CD4-positive, alpha-beta T cell treated with Interleukin-2 at 100 ng/mL for 4 hours (primary cell): ENCODE data around the gene CPSF4.
A peak's percentile ranks its signal among the peaks of the same experiment; 100 is the strongest.

Experiments
- DNase-seq: peaks from one replicate; pipeline ENCODE4 v3.0.0-alpha.2; 2020; ENCODE audit warnings: low spot score

The CPSF4 gene

DNA sequence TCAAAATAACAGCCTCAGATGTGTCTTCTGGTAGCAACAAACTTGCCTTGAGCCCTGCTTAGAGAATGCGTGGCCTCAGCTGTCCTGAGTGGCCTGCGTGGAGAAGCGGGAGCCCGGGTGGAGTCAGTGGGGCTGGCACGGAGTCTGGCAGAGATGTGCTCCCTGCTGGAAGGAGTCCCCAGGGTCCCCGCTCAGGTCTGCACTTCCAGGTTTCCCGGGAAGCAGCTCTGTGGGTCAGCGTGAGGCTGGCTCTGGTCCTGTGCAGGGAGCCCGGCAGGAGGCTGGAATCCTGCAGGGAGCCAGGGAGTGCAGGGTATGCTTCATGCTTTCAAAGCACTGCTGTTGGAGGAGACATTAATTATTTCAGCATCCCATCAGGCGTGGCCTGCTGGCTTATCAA is 10.1 kb downstream of the CPSF4 start:
- no peak for DNase-seq

DNA sequence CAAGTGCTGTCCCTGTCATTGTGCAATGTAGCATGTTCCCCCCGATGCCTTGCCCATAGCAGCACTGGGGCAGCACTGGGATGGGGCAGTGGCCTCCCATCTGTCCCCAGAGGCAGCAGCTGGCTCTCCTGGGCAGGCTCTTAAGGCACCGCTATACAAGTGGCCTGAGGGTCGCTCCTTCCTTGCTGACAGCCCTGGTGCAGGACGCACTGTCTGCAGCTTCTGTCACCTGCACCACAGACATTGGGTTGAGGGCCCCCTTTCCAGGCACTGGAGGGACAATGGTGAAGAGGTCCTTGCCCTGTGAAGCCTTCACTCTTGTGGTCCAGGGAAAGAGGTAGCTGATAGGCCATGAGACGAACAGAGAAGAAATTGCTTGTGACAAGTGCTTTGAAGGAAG is 10.6 kb downstream of the CPSF4 start:
- no peak for DNase-seq

DNA sequence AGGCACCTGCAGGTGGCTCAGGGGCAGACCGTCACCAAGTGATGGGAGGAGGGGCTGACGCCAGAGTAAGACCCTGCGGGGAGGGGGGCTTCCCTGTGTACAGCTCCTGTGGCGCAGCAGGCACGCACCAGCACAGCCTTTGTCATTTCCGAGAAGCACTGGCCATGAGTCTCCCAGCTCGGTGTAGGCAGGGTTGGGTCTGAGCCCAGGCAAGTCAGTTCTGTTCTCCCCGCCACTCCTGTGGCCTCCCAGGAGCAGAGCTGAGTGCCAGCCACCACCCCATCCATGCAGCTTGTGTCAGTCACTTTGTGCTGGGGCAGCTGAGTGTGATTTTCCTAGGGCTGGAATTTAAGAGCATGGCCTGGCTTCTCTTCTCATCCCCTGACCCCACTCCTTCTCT is 13.2 kb downstream of the CPSF4 start:
- DNase-seq, result no peak

- DNase-seq, result no peak
Measured at GRCh38 chr7:99452541-99452940, 13.8 kb downstream of the CPSF4 start.

GRCh38 chr7:99453105-99453504 is 14.4 kb downstream of the CPSF4 start:
- no peak for DNase-seq

DNA sequence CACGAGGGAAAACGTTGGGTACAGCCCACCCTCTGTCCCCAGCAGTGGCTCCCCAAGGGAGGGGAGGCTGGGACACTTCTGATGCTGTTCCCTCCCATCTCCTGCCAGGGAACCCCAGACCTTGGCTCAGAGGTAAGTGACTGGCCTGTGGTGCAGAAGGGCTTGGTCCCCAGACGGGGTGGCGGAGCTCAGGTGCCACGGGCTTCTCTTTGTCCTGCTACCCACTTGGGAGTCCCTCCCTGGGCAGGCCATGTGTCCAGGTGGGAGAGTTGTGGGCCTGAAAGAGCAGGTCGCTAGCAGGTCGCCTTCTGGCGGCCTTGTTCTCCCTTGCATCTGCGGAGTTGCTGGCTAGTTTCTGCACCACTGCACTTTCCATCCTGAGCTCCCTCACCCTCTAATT is 17.1 kb downstream of the CPSF4 start:
- no peak for DNase-seq

- DNase-seq, result no peak
Measured at GRCh38 chr7:99456288-99456687, 17.5 kb downstream of the CPSF4 start.

GRCh38 chr7:99457050-99457649 is 18.4 kb downstream of the CPSF4 start:
- DNase-seq, result no peak

GRCh38 chr7:99457650-99458493 is 19.1 kb downstream of the CPSF4 start:
- no peak for DNase-seq

DNA sequence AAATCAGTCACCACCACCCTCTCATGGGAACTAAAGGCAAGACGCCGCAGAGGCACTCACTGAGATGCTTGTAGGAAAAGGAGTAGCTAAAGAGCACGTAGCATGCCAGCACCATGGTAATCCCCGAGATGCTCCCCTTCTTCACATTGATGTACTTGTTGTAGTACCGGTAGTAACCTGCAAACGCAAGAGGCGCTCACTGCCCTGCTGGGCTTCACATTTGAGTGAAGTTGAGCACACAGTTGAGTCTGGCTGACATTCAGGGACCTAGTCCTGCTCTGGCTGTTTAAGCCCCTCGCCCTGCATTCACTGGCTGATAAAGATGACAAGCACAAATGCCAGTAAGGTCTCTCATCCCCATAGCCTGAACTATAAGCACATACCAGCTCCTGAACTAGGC is 20.3 kb downstream of the CPSF4 start:
- DNase-seq, result peak; percentile 18

- no peak for DNase-seq
Measured at GRCh38 chr7:99460651-99461050, 21.9 kb downstream of the CPSF4 start.

DNA sequence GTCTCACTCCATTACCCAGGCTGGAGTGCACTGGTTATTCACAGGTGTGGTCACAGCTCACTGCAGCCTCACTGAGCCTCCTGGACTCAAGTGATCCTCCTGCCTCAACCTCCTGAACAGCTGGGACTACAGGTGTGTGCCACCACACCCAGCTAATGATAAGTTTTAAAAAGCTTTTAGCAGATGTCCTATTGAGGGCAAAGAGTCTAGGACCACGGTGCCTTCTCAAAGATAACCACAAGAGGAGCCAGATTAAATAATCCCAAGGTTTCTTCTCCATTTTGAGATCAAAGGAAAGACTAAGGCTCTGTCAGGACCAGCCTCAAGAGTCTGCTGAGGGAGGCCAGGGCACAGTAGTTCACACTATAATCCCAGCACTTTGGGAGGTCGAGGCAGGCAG is 22.5 kb downstream of the CPSF4 start:
- DNase-seq, result no peak

DNA sequence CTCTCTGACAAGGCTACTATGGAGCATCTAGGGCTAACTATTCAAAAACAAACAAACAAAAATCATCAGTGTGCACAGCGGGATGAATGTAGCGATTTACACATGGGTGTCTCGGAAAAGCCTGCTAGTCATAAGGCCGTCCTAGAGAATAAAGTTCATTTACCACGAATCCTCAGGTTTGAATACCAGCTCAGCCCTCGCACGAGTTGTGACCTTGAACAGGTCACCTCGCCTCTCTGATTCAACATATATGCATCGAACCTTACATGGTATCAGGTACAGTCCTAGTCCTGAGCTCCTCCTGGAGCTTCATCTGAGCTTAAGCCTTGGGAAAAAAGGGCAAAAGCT is 26.7 kb downstream of the CPSF4 start:
- DNase-seq, result no peak

DNA sequence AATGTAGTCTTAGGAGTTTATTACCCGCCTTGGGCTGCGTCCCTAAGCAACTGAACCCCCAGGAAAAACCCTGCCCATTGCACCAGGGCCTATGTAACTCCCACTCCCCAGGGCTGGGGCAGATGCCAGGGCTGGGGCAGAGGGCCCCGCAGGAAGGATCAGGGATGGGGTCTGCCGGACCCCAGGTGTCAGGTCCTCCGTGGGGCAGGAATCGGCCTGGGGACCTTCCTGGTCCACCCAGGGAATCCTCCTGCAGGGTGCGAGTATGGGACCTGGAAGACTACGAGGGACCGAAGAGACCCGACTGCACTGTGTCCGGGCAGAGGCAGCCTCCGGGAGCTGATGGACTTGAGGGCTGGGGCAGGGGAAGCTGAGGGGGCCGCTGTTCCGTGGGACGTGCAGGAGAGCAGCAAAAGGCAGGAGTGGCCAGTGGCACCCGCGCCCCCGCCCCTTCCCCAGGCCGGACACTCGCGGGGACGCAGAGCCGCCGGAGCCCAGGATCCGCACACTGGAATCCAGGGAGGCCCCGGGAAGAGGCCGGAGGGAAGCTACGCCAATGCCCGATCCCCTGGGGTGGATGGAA is 29.7 kb downstream of the CPSF4 start:
- DNase-seq, result no peak

- DNase-seq, result no peak
Measured at GRCh38 chr7:99469381-99470065, 30.8 kb downstream of the CPSF4 start.

DNA sequence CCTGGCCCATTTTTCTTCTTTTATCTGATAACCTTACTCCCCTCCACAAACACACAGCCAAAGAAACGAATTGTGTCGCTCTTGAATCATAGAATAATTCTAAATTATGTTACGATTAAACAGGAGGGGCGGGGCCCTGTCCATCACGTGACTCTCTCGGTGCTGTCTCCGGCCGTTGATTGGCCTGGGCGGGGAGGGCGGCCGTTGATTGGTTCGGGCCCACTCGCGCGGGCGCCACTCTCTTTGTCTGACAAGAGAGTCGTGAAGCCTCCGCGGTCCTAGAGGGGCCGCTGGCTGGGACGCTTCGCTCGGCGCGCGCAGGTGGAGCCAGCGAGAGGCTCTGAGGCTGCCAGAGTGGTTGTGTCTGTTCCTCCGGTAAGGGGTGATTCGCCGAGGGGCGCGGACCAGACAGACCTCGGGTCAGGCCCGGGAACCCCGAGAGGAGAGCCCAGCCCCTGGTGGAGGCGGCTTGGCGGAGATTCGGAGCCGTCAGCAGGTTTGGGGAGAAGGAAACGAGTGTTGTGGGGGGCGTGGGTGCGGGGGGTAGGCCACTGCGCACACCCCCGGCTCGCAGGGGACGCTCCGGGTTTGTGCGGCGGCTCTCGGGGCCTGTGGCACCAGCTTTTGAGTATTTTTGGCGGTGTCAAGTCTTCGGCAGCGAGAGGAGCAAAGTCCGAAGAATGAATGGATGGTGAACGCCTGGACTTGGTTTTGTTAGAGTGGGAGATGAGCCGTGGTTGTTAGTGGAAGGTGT is 34.0 kb downstream of the CPSF4 start, which contains the start of gene ZNF789:
Gene ZNF789 (plus strand): TSS at position 330 of the 754 bp plus-strand sequence. CDS start 3,567 bp downstream, outside the sequence.
- DNase-seq, result peak; percentile 98

GRCh38 chr7:99473315-99473596 is 34.5 kb downstream of the CPSF4 start:
- peak; percentile 26 for DNase-seq

DNA sequence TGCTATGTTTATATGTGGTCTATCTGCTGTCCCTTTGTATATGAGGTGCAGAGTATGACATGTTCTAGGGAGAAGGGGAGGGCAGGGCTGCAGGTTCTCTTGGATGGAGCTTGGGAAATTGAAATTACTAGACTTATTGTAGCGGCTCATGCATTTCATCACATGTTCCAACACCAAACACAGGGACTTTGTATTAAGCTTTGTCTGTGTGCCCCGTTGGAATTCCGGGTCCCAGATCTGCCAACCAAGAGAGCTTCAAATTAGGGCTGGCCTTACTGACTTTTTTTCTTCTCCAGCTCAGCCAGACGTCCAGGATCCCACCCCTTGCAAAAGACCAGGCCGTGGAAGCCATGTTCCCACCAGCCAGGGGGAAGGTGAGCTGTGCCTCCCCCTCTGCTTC is 37.4 kb downstream of the CPSF4 start:
- no peak for DNase-seq

GRCh38 chr7:99478464-99479440 is 40.0 kb downstream of the CPSF4 start:
- DNase-seq, result no peak

DNA sequence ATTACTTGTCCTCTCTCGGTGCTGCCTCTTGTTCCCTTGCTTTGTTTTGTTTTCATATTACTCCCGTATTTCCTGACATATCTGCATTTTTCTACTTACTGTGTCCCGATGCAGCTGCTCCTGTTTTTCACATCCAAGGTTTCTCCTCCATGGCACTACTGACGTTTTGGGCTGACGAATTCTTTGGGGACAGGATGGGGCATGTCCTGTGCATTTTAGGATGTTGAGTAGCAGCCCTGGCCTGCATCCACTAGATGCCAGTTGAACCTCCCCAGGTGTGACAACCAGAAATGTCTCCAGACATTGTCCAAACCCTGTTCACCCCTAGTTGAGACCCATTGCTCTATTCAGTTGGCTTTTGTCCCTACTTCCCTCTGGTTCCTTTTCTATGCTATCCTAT is 46.4 kb downstream of the CPSF4 start:
- DNase-seq, result no peak

GRCh38 chr7:99489235-99489634 is 50.5 kb downstream of the CPSF4 start:
- DNase-seq, result no peak
